T-cell (primary cell): ENCODE results near the gene PZP. TPM values are rescaled to one million over a fixed set of nuclear protein-coding genes. Genes with fewer than 3 reads are reported as not detected.
"Not testable (repeated sequence)": the region's sequence is repeated elsewhere in the genome, so short reads cannot be mapped to it uniquely, and the experiment has no call there.

ENCODE experiments used
- ATAC-seq, 4 experiments: fragments of 200-7000 bp in 3 of 4; fragments of 150-1000 bp in 1 of 4; cut with Tn5 transposase; replicated peaks in 1 of 4; 1 replicate in 3 of 4; 2 replicates in 1 of 4; pipeline ENCODE4 v1.10.0; 2021; ENCODE audit warnings: moderate library complexity in 3 of 4, mild to moderate bottlenecking in 2 of 4, moderate number of reproducible peaks in 1 of 4
- CTCF ChIA-PET, 2 donors: fragments of 300-600 bp; sonication (Branson Sonifier 250); formaldehyde crosslinking; loops; one replicate each; lab custom pipeline; 2022; ENCODE audit warnings: antibody characterized with exemption in 2 of 2; lab: Charles Lee
- POLR2A ChIA-PET, 2 donors: fragments of 300-600 bp; sonication (Branson Sonifier 250); formaldehyde crosslinking; loops; one replicate each; lab custom pipeline; 2022; ENCODE audit warnings: antibody characterized with exemption in 2 of 2; lab: Charles Lee
- DNase-seq, 35 experiments: peaks; one replicate each; pipeline versions ENCODE4 v3.0.0 to v3.0.0-alpha.2; 2013 to 2023
- H3K27ac ChIP-seq: one replicate; pipeline ENCODE4 v1.5.1; 2013; ENCODE audit warnings: low read length
- H3K27me3 ChIP-seq, 2 experiments: replicated peaks in 1 of 2; 1 replicate in 1 of 2; 2 replicates in 1 of 2; pipeline versions ENCODE4 v1.6.1 to v1.7.0; 2013; ENCODE audit warnings: low read length in 1 of 2, mixed read lengths in 1 of 2; ENCODE audit not compliant: control insufficient read depth in 2 of 2, insufficient read depth in 2 of 2; ENCODE audit errors: extremely low read depth in 1 of 2
- H3K36me3 ChIP-seq, 2 donors: 1 replicate in 1 of 2; 2 replicates in 1 of 2; pipeline versions ENCODE4 v1.6.1 to v1.7.0; 2013; ENCODE audit warnings: low read length in 1 of 2; ENCODE audit not compliant: control insufficient read depth in 2 of 2, insufficient read depth in 1 of 2; ENCODE audit errors: extremely low read depth in 1 of 2
- H3K4me1 ChIP-seq, 2 experiments: 1 replicate in 1 of 2; 2 replicates in 1 of 2; pipeline versions ENCODE4 v1.6.1 to v1.7.0; 2013; ENCODE audit warnings: low read length in 2 of 2, mixed read lengths in 1 of 2; ENCODE audit not compliant: insufficient read depth in 2 of 2, control insufficient read depth in 1 of 2; ENCODE audit errors: extremely low read depth in 1 of 2
- H3K4me3 ChIP-seq, 2 donors: 1 replicate in 1 of 2; 2 replicates in 1 of 2; pipeline versions ENCODE4 v1.5.1 to v1.7.0; 2013; ENCODE audit warnings: mild to moderate bottlenecking in 2 of 2, low read length in 1 of 2, moderate library complexity in 1 of 2; ENCODE audit not compliant: control insufficient read depth in 1 of 2; ENCODE audit errors: extremely low read depth in 1 of 2
- H3K9me3 ChIP-seq: 2 replicates; pipeline ENCODE4 v1.7.0; 2013
- H3K27ac Mint-ChIP-seq, 2 donors: one replicate each; pipeline ENCODE4 v1.8.0; 2020 to 2021; ENCODE audit warnings: mild to moderate bottlenecking in 2 of 2, mixed read lengths in 2 of 2
- H3K27me3 Mint-ChIP-seq, 2 donors: one replicate each; pipeline ENCODE4 v1.8.0; 2021 to 2022; ENCODE audit warnings: mixed read lengths in 2 of 2
- H3K36me3 Mint-ChIP-seq: one replicate; pipeline ENCODE4 v1.8.0; 2021; ENCODE audit warnings: mixed read lengths
- H3K4me1 Mint-ChIP-seq, 3 donors: one replicate each; pipeline ENCODE4 v1.8.0; 2020 to 2022; ENCODE audit warnings: mixed read lengths in 3 of 3, mild to moderate bottlenecking in 1 of 3
- H3K4me3 Mint-ChIP-seq, 3 donors: one replicate each; pipeline ENCODE4 v1.8.0; 2020 to 2022; ENCODE audit warnings: mild to moderate bottlenecking in 3 of 3, mixed read lengths in 3 of 3, moderate library complexity in 3 of 3
- H3K9me3 Mint-ChIP-seq, 3 donors: one replicate each; pipeline ENCODE4 v1.8.0; 2020 to 2022; ENCODE audit warnings: mixed read lengths in 3 of 3
- WGBS: methylation state at CpG from one replicate; pipeline ENCODE4 v1.1.5; 2013; ENCODE audit warnings: missing lambda C conversion rate; ENCODE audit not compliant: insufficient coverage; 5-methylcytosine and 5-hydroxymethylcytosine counted together
- total RNA-seq, 35 experiments: library from RNA in 6 of 35; stranded (reverse) in 6 of 35; fragments of 120-200 nt in 1 of 35; gene quantifications; one replicate each; pipeline versions ENCODE4 v1.2.1 to v1.2.4 and lab custom pipeline; 2013 to 2026

The PZP gene
- total RNA-seq, 5 donors from 2014 or later (not counting 1 experiment from before 2014, with no cell fraction given), result not detected

GRCh38 chr12:9148926-9149325 is 59.3 kb downstream of the PZP start:
- ATAC-seq (no peak), DNase-seq (no peak)
- Histone ChIP-seq H3K9me3 (peaks cover 3% of the 10 kb centered on the region), H3K4me3 (no peak overlapping the region), H3K27me3 (no peaks in the 10 kb centered on the region), H3K27ac (no peak overlapping the region), H3K36me3 (peaks cover 0 to 3% of the 10 kb centered on the region in 2 donors), H3K4me1 (no peaks in the 10 kb centered on the region)
- POLR2A ChIA-PET, result no interaction called here
- WGBS, result no CpG with 5 or more reads among the region's 2 CpGs
- no peaks in the 10 kb centered on the region for H3K27me3 Mint-ChIP-seq
- no peak overlapping the region for H3K27ac Mint-ChIP-seq
- peaks cover 70% of the 10 kb centered on the region for H3K36me3 Mint-ChIP-seq
- H3K4me3 Mint-ChIP-seq, result no peak overlapping the region
- H3K4me1 Mint-ChIP-seq, result peaks cover 0 to 13% (median 0%) of the 10 kb centered on the region in 3 donors
- H3K9me3 Mint-ChIP-seq, result peaks cover 14 to 27% (median 14%) of the 10 kb centered on the region in 3 donors
- CTCF ChIA-PET, result no interaction called here

- DNase-seq (no peak), ATAC-seq (no peak)
- Mint-ChIP-seq H3K36me3 (peaks cover 67% of the 10 kb centered on the region), H3K9me3 (peaks cover 16 to 34% (median 17%) of the 10 kb centered on the region in 3 donors), H3K4me1 (peaks cover 0 to 16% (median 0%) of the 10 kb centered on the region in 3 donors), H3K27me3 (peaks cover 0 to 5% of the 10 kb centered on the region in 2 donors), H3K4me3 (no peak overlapping the region), H3K27ac (peak overlapping the region in 1 of 2 donors; percentile 29)
- peaks cover 0 to 3% of the 10 kb centered on the region in 2 donors for H3K36me3 ChIP-seq
- H3K4me3 ChIP-seq, result no peak overlapping the region
- CTCF ChIA-PET, result no interaction called here
- no peak overlapping the region for H3K27ac ChIP-seq
- WGBS, result 92% methylated on average over 2 of the region's 2 CpGs
- POLR2A ChIA-PET, result no interaction called here
- no peaks in the 10 kb centered on the region for H3K4me1 ChIP-seq
- no peaks in the 10 kb centered on the region for H3K27me3 ChIP-seq
- H3K9me3 ChIP-seq, result peaks cover 3% of the 10 kb centered on the region
Measured at GRCh38 chr12:9147461-9147860, 60.7 kb downstream of the PZP start.

- H3K4me3 Mint-ChIP-seq, result no peak overlapping the region
- H3K4me3 ChIP-seq, result no peak overlapping the region
- no peak overlapping the region for H3K27ac ChIP-seq
- H3K4me1 ChIP-seq, result no peaks in the 10 kb centered on the region
- peaks cover 0 to 5% of the 10 kb centered on the region in 2 donors for H3K27me3 Mint-ChIP-seq
- H3K27ac Mint-ChIP-seq, result no peak overlapping the region
- DNase-seq (no peak), ATAC-seq (no peak)
- H3K9me3 Mint-ChIP-seq, result peaks cover 16 to 34% (median 17%) of the 10 kb centered on the region in 3 donors
- no peaks in the 10 kb centered on the region for H3K27me3 ChIP-seq
- CTCF ChIA-PET, result no interaction called here
- POLR2A ChIA-PET, result no interaction called here
- peaks cover 53% of the 10 kb centered on the region for H3K36me3 Mint-ChIP-seq
- H3K36me3 ChIP-seq, result no peaks in the 10 kb centered on the region
- H3K4me1 Mint-ChIP-seq, result peaks cover 0 to 15% (median 0%) of the 10 kb centered on the region in 3 donors
- WGBS, result 100% methylated on average over 2 of the region's 4 CpGs
- H3K9me3 ChIP-seq, result peaks cover 3% of the 10 kb centered on the region
Measured at GRCh38 chr12:9144730-9145106, 63.5 kb downstream of the PZP start.

- ChIA-PET POLR2A (no interaction called here), CTCF (no interaction called here)
- H3K4me3 Mint-ChIP-seq, result no peak overlapping the region
- peaks cover 16 to 34% (median 17%) of the 10 kb centered on the region in 3 donors for H3K9me3 Mint-ChIP-seq
- peaks cover 3% of the 10 kb centered on the region for H3K9me3 ChIP-seq
- DNase-seq, result no peak
- no peaks in the 10 kb centered on the region for H3K36me3 ChIP-seq
- H3K4me3 ChIP-seq, result no peak overlapping the region
- peaks cover 0 to 17% (median 0%) of the 10 kb centered on the region in 3 donors for H3K4me1 Mint-ChIP-seq
- H3K27me3 ChIP-seq, result no peaks in the 10 kb centered on the region
- H3K36me3 Mint-ChIP-seq, result peaks cover 56% of the 10 kb centered on the region
- WGBS, result 100% methylated on average over 1 of the region's 3 CpGs
- no peaks in the 10 kb centered on the region for H3K4me1 ChIP-seq
- ATAC-seq, result no peak
- H3K27me3 Mint-ChIP-seq, result peaks cover 0 to 5% of the 10 kb centered on the region in 2 donors
- no peak overlapping the region for H3K27ac Mint-ChIP-seq
- H3K27ac ChIP-seq, result no peak overlapping the region
Measured at GRCh38 chr12:9143929-9144729, 64.1 kb downstream of the PZP start.

GRCh38 chr12:9143137-9143536 is 65.1 kb downstream of the PZP start:
- H3K4me3 Mint-ChIP-seq, result no peak overlapping the region
- ATAC-seq (no peak), DNase-seq (no peak)
- H3K4me1 Mint-ChIP-seq, result peaks cover 0 to 21% (median 0%) of the 10 kb centered on the region in 3 donors
- H3K36me3 Mint-ChIP-seq, result peaks cover 52% of the 10 kb centered on the region
- POLR2A ChIA-PET, result no interaction called here
- Histone ChIP-seq H3K4me3 (no peak overlapping the region), H3K4me1 (no peaks in the 10 kb centered on the region), H3K27ac (no peak overlapping the region), H3K36me3 (no peaks in the 10 kb centered on the region), H3K9me3 (peaks cover 3% of the 10 kb centered on the region), H3K27me3 (no peaks in the 10 kb centered on the region)
- peaks cover 0 to 5% of the 10 kb centered on the region in 2 donors for H3K27me3 Mint-ChIP-seq
- CTCF ChIA-PET, result no interaction called here
- 89% methylated on average over 2 of the region's 2 CpGs for WGBS
- no peak overlapping the region for H3K27ac Mint-ChIP-seq
- peaks cover 16 to 34% (median 17%) of the 10 kb centered on the region in 3 donors for H3K9me3 Mint-ChIP-seq

GRCh38 chr12:9139588-9140290 is 68.5 kb downstream of the PZP start:
- H3K27ac ChIP-seq, H3K27me3 ChIP-seq, CTCF ChIA-PET, DNase-seq, ATAC-seq, H3K4me3 Mint-ChIP-seq, H3K27me3 Mint-ChIP-seq, H3K36me3 ChIP-seq, H3K9me3 ChIP-seq, POLR2A ChIA-PET, H3K4me3 ChIP-seq, H3K4me1 ChIP-seq, H3K27ac Mint-ChIP-seq: not testable (repeated sequence)
- peaks cover 4 to 15% (median 4%) of the 10 kb centered on the region in 3 donors for H3K9me3 Mint-ChIP-seq
- peaks cover 38% of the 10 kb centered on the region for H3K36me3 Mint-ChIP-seq
- peaks cover 0 to 16% (median 7%) of the 10 kb centered on the region in 3 donors for H3K4me1 Mint-ChIP-seq
- WGBS, result 88% methylated on average over 2 of the region's 2 CpGs
